Measurements from ENCODE around the gene TARS1. TPM values are rescaled to one million over a fixed set of nuclear protein-coding genes. Genes with fewer than 3 reads are reported as not detected.
A peak's percentile ranks its signal among the peaks of the same experiment; 100 is the strongest.

Gene TARS1
- total RNA-seq, 6 experiments from 2014 or later = 163 to 199 (median 179) TPM

DNA sequence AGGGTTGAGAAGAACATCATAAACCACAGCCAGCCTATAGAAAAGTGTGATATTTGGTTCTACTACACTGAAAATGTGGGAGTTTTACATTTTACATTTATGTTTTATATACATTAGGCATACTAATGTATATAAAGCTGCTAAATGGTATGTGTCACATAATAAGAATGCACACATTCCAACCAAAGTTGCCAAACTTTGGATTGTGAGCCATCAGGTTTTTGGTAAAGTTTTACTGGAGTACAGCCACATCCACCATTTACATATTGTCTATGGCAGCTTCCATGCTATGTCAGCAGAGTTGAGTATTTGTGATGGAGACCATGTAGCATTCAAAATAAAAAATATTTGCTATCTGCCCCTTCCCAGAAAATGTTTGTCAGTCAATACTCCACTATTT lies 23.1 kb upstream of the TARS1 start:
- H3K9me3 Mint-ChIP-seq = no peaks in the 10 kb centered on the region
- TF ChIP-seq CTCF (IDR thresholded peaks at IDR 0.05) = no peak
- peaks cover 62% of the 10 kb centered on the region for H3K4me1 Mint-ChIP-seq (ENCODE audit: low read depth)
- H3K4me3 Mint-ChIP-seq = no peak overlapping the region
- no peak overlapping the region for H3K27ac Mint-ChIP-seq
- H3K27me3 Mint-ChIP-seq (ENCODE audit: insufficient read depth) = no peaks in the 10 kb centered on the region
- DNase-seq = no peak
- no peaks in the 10 kb centered on the region; the same call in 1 of the 2 replicates for H3K36me3 Mint-ChIP-seq (ENCODE audit: low read depth)

DNA sequence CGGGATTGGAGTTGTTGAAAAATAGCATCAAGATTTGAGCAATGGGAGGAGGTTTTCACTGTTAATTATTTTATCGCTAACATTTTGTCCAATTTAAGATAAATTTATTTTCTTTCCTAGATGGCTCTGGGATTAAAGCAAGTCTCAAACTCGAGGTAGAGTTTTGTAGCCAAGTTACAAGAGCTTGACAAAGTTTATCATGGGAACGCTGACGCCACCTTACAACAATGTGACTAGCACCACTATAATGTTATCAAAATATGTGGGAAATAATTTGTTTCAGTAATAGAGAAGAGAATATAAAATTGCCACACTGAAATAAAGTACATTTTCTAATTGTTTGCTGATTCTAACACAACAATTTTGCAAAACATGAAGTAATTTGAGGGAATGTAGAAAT lies 19.8 kb upstream of the TARS1 start:
- Mint-ChIP-seq H3K27ac (no peak overlapping the region), H3K4me3 (no peak overlapping the region), H3K9me3 (no peaks in the 10 kb centered on the region), H3K36me3 (ENCODE audit: low read depth) (no peaks in the 10 kb centered on the region; the same call in 1 of the 2 replicates), H3K27me3 (ENCODE audit: insufficient read depth) (no peaks in the 10 kb centered on the region), H3K4me1 (ENCODE audit: low read depth) (peaks cover 72% of the 10 kb centered on the region)
- DNase-seq = no peak
- TF ChIP-seq CTCF (IDR thresholded peaks at IDR 0.05) = no peak

- Mint-ChIP-seq H3K9me3 (no peaks in the 10 kb centered on the region), H3K27ac (peak overlapping the region; percentile 33; the same call in 1 of the 2 replicates), H3K36me3 (ENCODE audit: low read depth) (no peaks in the 10 kb centered on the region; the same call in 1 of the 2 replicates), H3K27me3 (ENCODE audit: insufficient read depth) (no peaks in the 10 kb centered on the region), H3K4me3 (no peak overlapping the region), H3K4me1 (ENCODE audit: low read depth) (peaks cover 81% of the 10 kb centered on the region)
- DNase-seq = no peak
- no peak for TF ChIP-seq CTCF (IDR thresholded peaks at IDR 0.05)
Measured at GRCh38 chr5:33422191-33422590, 18.6 kb upstream of the TARS1 start.

DNA sequence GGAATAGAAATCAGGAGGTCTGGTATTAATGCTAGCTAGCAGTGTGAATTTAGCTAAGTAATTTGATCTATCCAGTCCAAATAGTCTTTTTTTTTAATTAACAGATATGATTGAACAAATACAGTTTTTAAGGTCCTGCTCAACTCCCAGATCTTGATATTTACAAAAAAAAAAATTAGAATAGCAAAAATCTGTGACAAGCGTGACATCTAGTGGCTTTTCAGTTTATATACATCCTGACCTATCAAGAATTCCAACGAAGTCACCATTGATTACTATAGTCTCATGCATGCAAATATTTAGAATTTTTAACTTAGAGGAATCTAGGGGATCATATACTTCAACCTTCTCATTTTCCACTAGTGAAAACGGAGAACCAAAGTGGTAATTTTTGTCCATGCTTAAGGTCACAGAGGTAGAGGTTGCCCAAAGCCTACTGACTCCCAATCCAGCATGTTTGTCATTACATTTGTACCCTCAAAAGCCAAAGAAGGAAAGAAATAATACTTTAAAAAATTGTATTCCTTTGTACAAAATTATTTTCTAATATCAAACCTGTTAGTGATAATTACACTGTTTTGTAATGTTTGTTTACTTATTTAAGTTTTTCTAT lies 17.6 kb upstream of the TARS1 start:
- no peak overlapping the region for H3K27ac Mint-ChIP-seq
- H3K36me3 Mint-ChIP-seq (ENCODE audit: low read depth) = no peaks in the 10 kb centered on the region; the same call in 1 of the 2 replicates
- peak; percentile 30 for DNase-seq
- no peaks in the 10 kb centered on the region for H3K27me3 Mint-ChIP-seq (ENCODE audit: insufficient read depth)
- no peak overlapping the region for H3K4me3 Mint-ChIP-seq
- TF ChIP-seq CTCF (IDR thresholded peaks at IDR 0.05) = peak; percentile 82
- no peaks in the 10 kb centered on the region for H3K9me3 Mint-ChIP-seq
- peaks cover 73% of the 10 kb centered on the region for H3K4me1 Mint-ChIP-seq (ENCODE audit: low read depth)

- H3K36me3 Mint-ChIP-seq (ENCODE audit: low read depth) = peaks cover 7% of the 10 kb centered on the region
- H3K4me1 Mint-ChIP-seq (ENCODE audit: low read depth) = peaks cover 55% of the 10 kb centered on the region
- DNase-seq = no peak
- TF ChIP-seq CTCF (IDR thresholded peaks at IDR 0.05) = no peak
- H3K27me3 Mint-ChIP-seq (ENCODE audit: insufficient read depth) = peaks cover 2% of the 10 kb centered on the region; the same call in 1 of the 2 replicates
- H3K9me3 Mint-ChIP-seq = peaks cover 9% of the 10 kb centered on the region; the same call in 1 of the 2 replicates
- H3K27ac Mint-ChIP-seq = no peak overlapping the region
- no peak overlapping the region for H3K4me3 Mint-ChIP-seq
Measured at GRCh38 chr5:33425314-33425713, 15.5 kb upstream of the TARS1 start.

Data from HFFc6 (cell line).